ENCODE results near the gene CATSPER4. TPM values are rescaled to one million over a fixed set of nuclear protein-coding genes. Genes with fewer than 3 reads are reported as not detected.

Gene CATSPER4
- total and polyA plus RNA-seq, 2 of the 13 experiments (the other 11 are each of a cell fraction or from before 2014, with no cell fraction given), result not detected

DNA sequence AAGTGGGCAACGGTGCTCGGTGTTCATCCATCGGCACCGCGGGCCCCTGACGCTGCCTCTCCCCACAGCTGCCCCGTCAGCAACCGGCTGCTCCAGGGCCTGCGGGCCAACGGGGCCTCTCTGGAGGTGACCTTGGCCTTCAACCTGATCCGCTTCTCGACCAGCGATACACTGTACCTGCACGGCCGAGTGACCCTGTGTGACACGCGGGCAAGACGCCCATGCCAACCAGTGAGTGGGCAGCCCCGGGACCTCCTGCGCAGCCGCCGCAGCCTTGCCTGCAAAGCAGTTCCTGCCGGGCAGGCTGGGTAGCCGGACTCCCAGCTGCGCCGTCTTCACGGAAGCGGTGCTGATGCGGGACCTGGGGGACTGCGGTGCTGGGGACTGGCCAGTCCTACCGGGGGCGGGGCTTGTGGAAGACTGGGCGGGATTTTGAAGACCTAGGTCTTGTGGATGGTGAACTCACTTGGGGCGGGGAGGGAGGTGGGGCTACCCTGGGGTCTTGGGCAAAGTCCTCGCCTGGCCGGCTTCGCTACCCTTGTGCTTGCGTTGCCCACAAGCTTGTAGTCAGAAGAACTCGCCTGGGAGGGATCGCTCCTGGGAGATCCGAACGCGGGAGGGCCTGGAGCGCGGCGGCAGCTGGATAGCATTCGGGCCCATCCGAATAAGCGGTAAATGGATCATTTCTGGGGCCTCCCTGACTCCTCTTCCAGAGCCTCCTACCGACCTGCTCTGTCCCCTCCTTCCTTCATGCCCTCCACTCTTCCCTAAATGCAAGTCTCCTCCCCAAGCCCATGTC is 34.8 kb downstream of the CATSPER4 start (continued):
- TF ChIP-seq, protein P1, sequence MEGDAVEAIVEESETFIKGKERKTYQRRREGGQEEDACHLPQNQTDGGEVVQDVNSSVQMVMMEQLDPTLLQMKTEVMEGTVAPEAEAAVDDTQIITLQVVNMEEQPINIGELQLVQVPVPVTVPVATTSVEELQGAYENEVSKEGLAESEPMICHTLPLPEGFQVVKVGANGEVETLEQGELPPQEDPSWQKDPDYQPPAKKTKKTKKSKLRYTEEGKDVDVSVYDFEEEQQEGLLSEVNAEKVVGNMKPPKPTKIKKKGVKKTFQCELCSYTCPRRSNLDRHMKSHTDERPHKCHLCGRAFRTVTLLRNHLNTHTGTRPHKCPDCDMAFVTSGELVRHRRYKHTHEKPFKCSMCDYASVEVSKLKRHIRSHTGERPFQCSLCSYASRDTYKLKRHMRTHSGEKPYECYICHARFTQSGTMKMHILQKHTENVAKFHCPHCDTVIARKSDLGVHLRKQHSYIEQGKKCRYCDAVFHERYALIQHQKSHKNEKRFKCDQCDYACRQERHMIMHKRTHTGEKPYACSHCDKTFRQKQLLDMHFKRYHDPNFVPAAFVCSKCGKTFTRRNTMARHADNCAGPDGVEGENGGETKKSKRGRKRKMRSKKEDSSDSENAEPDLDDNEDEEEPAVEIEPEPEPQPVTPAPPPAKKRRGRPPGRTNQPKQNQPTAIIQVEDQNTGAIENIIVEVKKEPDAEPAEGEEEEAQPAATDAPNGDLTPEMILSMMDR (CRISPR knock-in tag; IDR thresholded peaks at IDR 0.05), result peak; percentile 5; the same call in 1 of the 2 replicates
- no peak for TF ChIP-seq ZNF253 (CRISPR knock-in tag; IDR thresholded peaks at IDR 0.05; ENCODE audit: borderline replicate concordance)
- TF ChIP-seq RARG (CRISPR knock-in tag; IDR thresholded peaks at IDR 0.05; ENCODE audit: low read depth), result no peak
- TF ChIP-seq SMAD1 (CRISPR knock-in tag; IDR thresholded peaks at IDR 0.05; ENCODE audit: borderline replicate concordance, low read depth), result no peak
- no peak for TF ChIP-seq SMC3 (IDR thresholded peaks at IDR 0.05; ENCODE audit: low read length)
- no peak for TF ChIP-seq MTF2 (CRISPR knock-in tag; IDR thresholded peaks at IDR 0.05; ENCODE audit: borderline replicate concordance)
- peak; percentile 24; the same call in 1 of the 2 replicates for TF ChIP-seq ZNF614 (CRISPR knock-in tag; IDR thresholded peaks at IDR 0.05; ENCODE audit: borderline replicate concordance)
- TF ChIP-seq ZNF709 (CRISPR knock-in tag; IDR thresholded peaks at IDR 0.05), result no peak
- TF ChIP-seq ZNF788 (CRISPR knock-in tag; IDR thresholded peaks at IDR 0.05; ENCODE audit: borderline replicate concordance), result peak; percentile 40; the same call in 1 of the 2 replicates
- TF ChIP-seq JUN (CRISPR knock-in tag; IDR thresholded peaks at IDR 0.05), result no peak
- peak; percentile 54; the same call in 1 of the 2 replicates for TF ChIP-seq HDAC1 (CRISPR knock-in tag; IDR thresholded peaks at IDR 0.05)
- TF ChIP-seq RXRA (CRISPR knock-in tag; IDR thresholded peaks at IDR 0.05), result peak; percentile 96
- TF ChIP-seq, protein P2, sequence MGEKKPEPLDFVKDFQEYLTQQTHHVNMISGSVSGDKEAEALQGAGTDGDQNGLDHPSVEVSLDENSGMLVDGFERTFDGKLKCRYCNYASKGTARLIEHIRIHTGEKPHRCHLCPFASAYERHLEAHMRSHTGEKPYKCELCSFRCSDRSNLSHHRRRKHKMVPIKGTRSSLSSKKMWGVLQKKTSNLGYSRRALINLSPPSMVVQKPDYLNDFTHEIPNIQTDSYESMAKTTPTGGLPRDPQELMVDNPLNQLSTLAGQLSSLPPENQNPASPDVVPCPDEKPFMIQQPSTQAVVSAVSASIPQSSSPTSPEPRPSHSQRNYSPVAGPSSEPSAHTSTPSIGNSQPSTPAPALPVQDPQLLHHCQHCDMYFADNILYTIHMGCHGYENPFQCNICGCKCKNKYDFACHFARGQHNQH (CRISPR knock-in tag; IDR thresholded peaks at IDR 0.05), result 0 out of 2 replicates have a peak, but pooled peaks have one; percentile 42
- TF ChIP-seq SKI (IDR thresholded peaks at IDR 0.05; ENCODE audit: partially characterized antibody), result peak; percentile 89
- TF ChIP-seq MED8 (CRISPR knock-in tag; IDR thresholded peaks at IDR 0.05; ENCODE audit: insufficient replicate concordance), result peak; percentile 21
- TF ChIP-seq SIX1 (CRISPR knock-in tag; IDR thresholded peaks at IDR 0.05; ENCODE audit: borderline replicate concordance), result no peak
- peak; percentile 38; the same call in 1 of the 2 replicates for TF ChIP-seq CBX5 (CRISPR knock-in tag; IDR thresholded peaks at IDR 0.05; ENCODE audit: borderline replicate concordance)
- no peak; the same call in 1 of the 2 replicates for TF ChIP-seq SP140L (CRISPR knock-in tag; IDR thresholded peaks at IDR 0.05; ENCODE audit: borderline replicate concordance)
- no peak for TF ChIP-seq ZNF124 (CRISPR knock-in tag; IDR thresholded peaks at IDR 0.05)
- peak; percentile 8 for TF ChIP-seq ZNF329 (CRISPR knock-in tag; IDR thresholded peaks at IDR 0.05; ENCODE audit: low read depth)
- TF ChIP-seq ADNP (CRISPR knock-in tag; IDR thresholded peaks at IDR 0.05), result no peak
- TF ChIP-seq ZNF20 (CRISPR knock-in tag; IDR thresholded peaks at IDR 0.05), result no peak
- no peak for TF ChIP-seq ZNF652 (CRISPR knock-in tag; IDR thresholded peaks at IDR 0.05; ENCODE audit: borderline replicate concordance, low read depth)
